IMR-90 (cell line): Measurements from ENCODE around the gene RASSF7. TPM values are rescaled to one million over a fixed set of nuclear protein-coding genes. Genes with fewer than 3 reads are reported as not detected.

Experiments used
- ATAC-seq: fragments of 200-7000 bp; cut with Tn5 transposase; 2 replicates; pipeline ENCODE4 v1.9.1; 2020; ENCODE audit warnings: low read depth, mild to moderate bottlenecking, moderate library complexity
- BruUV-seq: library from RNA; stranded (reverse); fragments of 400-500 nt; replicated peaks from 2 replicates; lab custom pipeline; 2021; lab: Mats Ljungman, UMichigan
- CTCF ChIA-PET: fragments of 300-600 bp; formaldehyde crosslinking; extraction: SDS; loops from one replicate; lab custom pipeline; 2021; ENCODE audit warnings: antibody characterized with exemption; lab: Yijun Ruan, JAX
- POLR2A ChIA-PET: fragments of 300-600 bp; sonication (Branson Sonifier 250); formaldehyde crosslinking; loops from one replicate; lab custom pipeline; 2022; ENCODE audit warnings: antibody characterized with exemption; ENCODE audit not compliant: unreplicated experiment; lab: Charles Lee
- DNase-seq: peaks from one replicate; pipeline ENCODE4 v3.0.0; 2013
- H2AFZ ChIP-seq: replicated peaks from 2 replicates; pipeline ENCODE3; 2013; ENCODE audit warnings: low read length, mild to moderate bottlenecking; ENCODE audit not compliant: poor library complexity
- H2AK5ac ChIP-seq: 2 replicates; pipeline ENCODE4 v1.6.1; 2013; ENCODE audit warnings: low read depth, low read length, inconsistent platforms
- H2AK9ac ChIP-seq: replicated peaks from 2 replicates; pipeline ENCODE3; 2013; ENCODE audit warnings: mild to moderate bottlenecking, low read depth, low read length, moderate library complexity; ENCODE audit not compliant: poor library complexity
- H2BK120ac ChIP-seq: 2 replicates; pipeline ENCODE4 v1.6.1; 2013; ENCODE audit warnings: low read depth, low read length, inconsistent platforms
- H2BK15ac ChIP-seq: 3 replicates; pipeline ENCODE4 v1.6.1; 2013; ENCODE audit warnings: low read depth, low read length, inconsistent platforms
- H2BK20ac ChIP-seq: 2 replicates; pipeline ENCODE4 v1.6.1; 2013; ENCODE audit warnings: low read depth, mild to moderate bottlenecking, inconsistent platforms, low read length, moderate library complexity
- H2BK5ac ChIP-seq: 2 replicates; pipeline ENCODE4 v1.6.1; 2013; ENCODE audit warnings: mild to moderate bottlenecking, low read depth, low read length, inconsistent platforms; ENCODE audit not compliant: poor library complexity, severe bottlenecking
- H3K14ac ChIP-seq: replicated peaks from 2 replicates; pipeline ENCODE4 v1.6.1; 2013; ENCODE audit warnings: low read depth, low read length, inconsistent platforms
- H3K18ac ChIP-seq: 2 replicates; pipeline ENCODE4 v1.6.1; 2013; ENCODE audit warnings: low read depth, low read length, control low read depth
- H3K23ac ChIP-seq: 2 replicates; pipeline ENCODE4 v1.6.1; 2013; ENCODE audit warnings: low read depth, low read length, inconsistent platforms
- H3K27ac ChIP-seq: 2 replicates; pipeline ENCODE4 v1.5.1; 2013; ENCODE audit warnings: mild to moderate bottlenecking, control low read depth, low read length; ENCODE audit not compliant: insufficient read depth
- H3K27me3 ChIP-seq: 2 replicates; pipeline ENCODE4 v1.6.1; 2013; ENCODE audit warnings: low read length; ENCODE audit not compliant: control insufficient read depth, insufficient read depth
- H3K36me3 ChIP-seq: 2 replicates; pipeline ENCODE4 v1.6.1; 2013; ENCODE audit warnings: low read length, mixed read lengths; ENCODE audit not compliant: control insufficient read depth, insufficient read depth
- H3K4ac ChIP-seq: 2 replicates; pipeline ENCODE4 v1.6.1; 2013; ENCODE audit warnings: low read depth, low read length, inconsistent platforms
- H3K4me1 ChIP-seq: 2 replicates; pipeline ENCODE4 v1.6.1; 2013; ENCODE audit warnings: low read length, mixed read lengths; ENCODE audit not compliant: control insufficient read depth, insufficient read depth
- H3K4me2 ChIP-seq: 2 replicates; pipeline ENCODE4 v1.6.1; 2013; ENCODE audit warnings: low read depth, mild to moderate bottlenecking, control low read depth, low read length, moderate library complexity
- H3K4me3 ChIP-seq: 2 replicates; pipeline ENCODE4 v1.5.1; 2013; ENCODE audit warnings: low read depth, mild to moderate bottlenecking, control low read depth, low read length, moderate library complexity; ENCODE audit not compliant: insufficient read depth
- H3K56ac ChIP-seq: 2 replicates; pipeline ENCODE4 v1.6.1; 2013; ENCODE audit warnings: low read length, inconsistent platforms; ENCODE audit not compliant: insufficient read depth; ENCODE audit errors: extremely low read depth
- H3K79me1 ChIP-seq, 2 experiments: 2 replicates each; pipeline ENCODE4 v1.6.1; 2013; ENCODE audit warnings: low read length in 2 of 2, inconsistent platforms in 1 of 2, low read depth in 1 of 2
- H3K9ac ChIP-seq: 2 replicates; pipeline ENCODE4 v1.6.1; 2013; ENCODE audit warnings: low read depth, low read length, control low read depth
- H3K9me1 ChIP-seq: 2 replicates; pipeline ENCODE4 v1.6.1; 2013; ENCODE audit warnings: low read length, inconsistent platforms; ENCODE audit not compliant: insufficient read depth
- H3K9me3 ChIP-seq: 2 replicates; pipeline ENCODE4 v1.6.1; 2013; ENCODE audit warnings: low read length; ENCODE audit not compliant: control insufficient read depth, insufficient read depth
- H4K20me1 ChIP-seq: 2 replicates; pipeline ENCODE4 v1.6.1; 2013; ENCODE audit warnings: low read length, inconsistent platforms; ENCODE audit not compliant: insufficient read depth
- H4K5ac ChIP-seq: 2 replicates; pipeline ENCODE4 v1.6.1; 2013; ENCODE audit warnings: mild to moderate bottlenecking, low read depth, low read length, control low read depth
- H4K8ac ChIP-seq, 2 experiments: 2 replicates each; pipeline ENCODE4 v1.6.1; 2013; ENCODE audit warnings: low read depth in 2 of 2, low read length in 2 of 2, control low read depth in 1 of 2, inconsistent platforms in 1 of 2
- H4K91ac ChIP-seq: 2 replicates; pipeline ENCODE4 v1.6.1; 2013; ENCODE audit warnings: low read depth, low read length, inconsistent platforms; ENCODE audit not compliant: insufficient read depth
- BHLHE40 ChIP-seq: fragments of 150-350 bp; IDR thresholded peaks from 2 replicates; pipeline ENCODE4 v1.6.1; 2016; ENCODE audit warnings: mild to moderate bottlenecking, low read depth, low read length
- CHD1 ChIP-seq: IDR thresholded peaks from 2 replicates; pipeline ENCODE4 v1.6.1; 2012; ENCODE audit warnings: low read depth, low read length, improper control_type of control experiment
- ELK1 ChIP-seq: fragments of 150-350 bp; IDR thresholded peaks from 2 replicates; pipeline ENCODE4 v1.6.1; 2016; ENCODE audit warnings: low read depth, mild to moderate bottlenecking, low read length, moderate library complexity, borderline replicate concordance
- FOS ChIP-seq: fragments of 150-350 bp; IDR thresholded peaks from 2 replicates; pipeline ENCODE4 v1.6.1; 2016; ENCODE audit warnings: low read depth, low read length
- MXI1 ChIP-seq: IDR thresholded peaks from 2 replicates; pipeline ENCODE4 v1.6.1; 2012; ENCODE audit warnings: low read depth, mild to moderate bottlenecking, low read length, moderate library complexity, borderline replicate concordance
- NFE2L2 ChIP-seq: fragments of 150-350 bp; IDR thresholded peaks from 2 replicates; pipeline ENCODE4 v1.6.1; 2016; ENCODE audit warnings: low read depth, mild to moderate bottlenecking, low read length
- USF2 ChIP-seq: fragments of 150-350 bp; IDR thresholded peaks from 2 replicates; pipeline ENCODE4 v1.6.1; 2017; ENCODE audit warnings: mild to moderate bottlenecking, antibody characterized with exemption, low read length, low read depth
- WGBS, 2 experiments: methylation state at CpG; one replicate each; pipeline versions ENCODE4 v1.1.5 to v1.1.7; 2013; ENCODE audit warnings: missing lambda C conversion rate in 2 of 2; ENCODE audit not compliant: insufficient read length in 1 of 2; ENCODE audit errors: extremely low coverage in 2 of 2; 5-methylcytosine and 5-hydroxymethylcytosine counted together
- dilution Hi-C: fragments of 300-500 bp; cut with HindIII; formaldehyde crosslinking; loops from one replicate; pipeline ENCODE4 v1.14.3; 2018; ENCODE audit warnings: low sequenced_read_pairs; ENCODE audit not compliant: unreplicated experiment
- in situ Hi-C: fragments of 300-500 bp; cut with MboI; formaldehyde crosslinking; loops from 3 replicates; pipeline ENCODE4 v1.14.3; 2019; ENCODE audit warnings: low sequenced_read_pairs, inconsistent platforms, mixed read lengths
- intact Hi-C: fragments of 100-400 bp; cut with micrococcal nuclease; formaldehyde crosslinking; loops from 2 replicates; pipeline ENCODE4 v1.10.0; 2022
- polyA plus RNA-seq, 3 experiments: library from polyadenylated mRNA; depleted of rRNA; stranded (reverse); fragments of >200 nt; gene quantifications; 2 replicates each; pipeline ENCODE4 v1.2.3, GENCODE V29; 2012; ENCODE audit warnings: low replicate concordance in 1 of 3
- total RNA-seq: library from RNA; depleted of rRNA; stranded (reverse); fragments of >200 nt; gene quantifications from 2 replicates; pipeline ENCODE4 v1.2.3, GENCODE V29; 2012

Gene RASSF7
- total and polyA plus RNA-seq, 2 of the 4 experiments (the other 2 are of a cell fraction): 6.8 to 18.5 TPM

GRCh38 chr11:550746-551085 is 10.1 kb upstream of the RASSF7 start:
- intact Hi-C loops: loop anchor here (10.0 kb wide), 1 partner anchor 174 kb away; no protein-coding TSS in a partner anchor
- ChIA-PET CTCF (no interaction called here), POLR2A (no interaction called here)
- Histone ChIP-seq H3K18ac (no peak overlapping the region), H3K4ac (no peak overlapping the region), H2BK15ac (no peak overlapping the region), H3K23ac (no peak overlapping the region), H4K5ac (no peak overlapping the region), H3K14ac (no peak overlapping the region), H2BK20ac (no peak overlapping the region), H2AK9ac (peak overlapping the region; percentile 37), H2AFZ (no peak overlapping the region), H4K91ac (no peak overlapping the region), H3K9me3 (no peaks in the 10 kb centered on the region), H3K36me3 (peaks cover 2% of the 10 kb centered on the region; the same call in 1 of the 2 replicates), H3K4me2 (no peak overlapping the region), H3K27ac (no peak overlapping the region), H3K9me1 (no peaks in the 10 kb centered on the region), H4K8ac (no peak overlapping the region), H2AK5ac (no peak overlapping the region), H2BK120ac (no peak overlapping the region), H3K27me3 (peaks cover 23% of the 10 kb centered on the region), H3K9ac (no peak overlapping the region), H3K79me1 (no peaks in the 10 kb centered on the region), H3K4me1 (peaks cover 2% of the 10 kb centered on the region; the same call in 1 of the 2 replicates), H3K4me3 (no peak overlapping the region), H3K56ac (no peak overlapping the region), H4K20me1 (no peaks in the 10 kb centered on the region), H2BK5ac (no peak overlapping the region)
- WGBS, 2 experiments: 50% methylated on average over 3 of the region's 5 CpGs; no CpG with 5 or more reads in 1 of the 2 experiments
- DNase-seq: no peak
- ATAC-seq: no peak
- BruUV-seq: no TSS peak
- in situ Hi-C loops: no loop called here
- TF ChIP-seq NFE2L2: no peak
- TF ChIP-seq FOS: no peak
- TF ChIP-seq BHLHE40: no peak
- TF ChIP-seq CHD1: no peak
- no peak for TF ChIP-seq MXI1
- TF ChIP-seq USF2: no peak
- TF ChIP-seq ELK1: no peak
- dilution Hi-C loops: no loop called here
